Measurements from ENCODE around the gene COL1A2.

The COL1A2 gene

GRCh38 chr7:94354953-94355352, 39.7 kb upstream of the COL1A2 start:
- DNase-seq (ENCODE audit: low read depth, low spot score), result no peak
- in situ Hi-C loops (cut with HindIII; ENCODE audit: low sequenced_read_pairs), result no loop called here
- no peak overlapping the region for H3K4me3 ChIP-seq (ENCODE audit: low read depth, low read length)
- TF ChIP-seq, protein P1, sequence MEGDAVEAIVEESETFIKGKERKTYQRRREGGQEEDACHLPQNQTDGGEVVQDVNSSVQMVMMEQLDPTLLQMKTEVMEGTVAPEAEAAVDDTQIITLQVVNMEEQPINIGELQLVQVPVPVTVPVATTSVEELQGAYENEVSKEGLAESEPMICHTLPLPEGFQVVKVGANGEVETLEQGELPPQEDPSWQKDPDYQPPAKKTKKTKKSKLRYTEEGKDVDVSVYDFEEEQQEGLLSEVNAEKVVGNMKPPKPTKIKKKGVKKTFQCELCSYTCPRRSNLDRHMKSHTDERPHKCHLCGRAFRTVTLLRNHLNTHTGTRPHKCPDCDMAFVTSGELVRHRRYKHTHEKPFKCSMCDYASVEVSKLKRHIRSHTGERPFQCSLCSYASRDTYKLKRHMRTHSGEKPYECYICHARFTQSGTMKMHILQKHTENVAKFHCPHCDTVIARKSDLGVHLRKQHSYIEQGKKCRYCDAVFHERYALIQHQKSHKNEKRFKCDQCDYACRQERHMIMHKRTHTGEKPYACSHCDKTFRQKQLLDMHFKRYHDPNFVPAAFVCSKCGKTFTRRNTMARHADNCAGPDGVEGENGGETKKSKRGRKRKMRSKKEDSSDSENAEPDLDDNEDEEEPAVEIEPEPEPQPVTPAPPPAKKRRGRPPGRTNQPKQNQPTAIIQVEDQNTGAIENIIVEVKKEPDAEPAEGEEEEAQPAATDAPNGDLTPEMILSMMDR (IDR thresholded peaks at IDR 0.05; ENCODE audit: low read depth, low read length), result no peak

- in situ Hi-C loops (cut with HindIII; ENCODE audit: low sequenced_read_pairs), result no loop called here
- no peak for DNase-seq (ENCODE audit: low read depth, low spot score)
- H3K4me3 ChIP-seq (ENCODE audit: low read depth, low read length), result no peak overlapping the region
- TF ChIP-seq, protein P1 (IDR thresholded peaks at IDR 0.05; ENCODE audit: low read depth, low read length), result no peak
Measured at GRCh38 chr7:94355454-94355853, 39.2 kb upstream of the COL1A2 start.

DNA sequence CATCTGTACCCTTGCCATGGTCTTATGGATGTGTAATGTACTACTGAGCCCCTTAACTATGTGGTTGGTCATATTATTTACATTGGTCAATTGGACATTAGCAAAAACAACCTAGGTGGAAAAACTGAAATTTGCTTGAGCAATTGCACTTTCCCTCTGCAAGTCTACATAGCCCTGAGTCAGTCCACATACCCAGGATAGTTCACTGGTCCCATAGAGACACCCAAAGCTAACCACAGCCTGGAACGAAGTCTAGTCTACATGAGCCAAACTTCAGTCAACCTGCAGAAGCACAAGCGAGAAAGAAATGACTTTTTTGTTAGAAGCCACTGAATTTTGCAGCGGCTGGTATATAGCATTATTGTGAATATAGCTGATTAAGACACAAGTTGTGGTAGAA, 37.6 kb upstream of the COL1A2 start:
- no peak overlapping the region for H3K4me3 ChIP-seq (ENCODE audit: low read depth, low read length)
- no peak for DNase-seq (ENCODE audit: low read depth, low spot score)
- TF ChIP-seq, protein P1 (IDR thresholded peaks at IDR 0.05; ENCODE audit: low read depth, low read length), result no peak
- in situ Hi-C loops (cut with HindIII; ENCODE audit: low sequenced_read_pairs), result no loop called here

- no peak for DNase-seq (ENCODE audit: low read depth, low spot score)
- TF ChIP-seq, protein P1 (IDR thresholded peaks at IDR 0.05; ENCODE audit: low read depth, low read length), result no peak
- in situ Hi-C loops (cut with HindIII; ENCODE audit: low sequenced_read_pairs), result no loop called here
- H3K4me3 ChIP-seq (ENCODE audit: low read depth, low read length), result no peak overlapping the region
Measured at GRCh38 chr7:94360926-94361325, 33.8 kb upstream of the COL1A2 start.

DNA sequence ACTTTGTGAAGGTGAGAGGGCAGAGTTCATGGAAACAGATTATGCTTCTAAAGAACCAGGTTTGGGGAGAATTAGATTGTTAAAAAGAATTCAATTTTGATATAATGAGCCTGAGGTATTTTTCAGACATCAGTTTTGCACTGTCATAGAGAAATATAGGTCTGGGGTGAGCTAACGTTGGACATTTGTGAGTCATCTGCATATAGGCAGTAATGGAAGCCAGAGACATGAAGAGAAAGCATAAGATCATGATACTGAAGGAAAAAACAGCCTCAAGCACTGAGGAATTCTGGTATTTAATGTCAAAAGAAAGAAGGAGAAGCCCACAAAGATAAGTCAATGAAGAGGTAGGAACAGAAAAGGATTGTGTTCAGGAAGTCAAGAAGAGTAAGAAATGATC, 32.4 kb upstream of the COL1A2 start:
- H3K4me3 ChIP-seq (ENCODE audit: low read depth, low read length), result no peak overlapping the region
- TF ChIP-seq, protein P1 (IDR thresholded peaks at IDR 0.05; ENCODE audit: low read depth, low read length), result no peak
- DNase-seq (ENCODE audit: low read depth, low spot score), result no peak
- in situ Hi-C loops (cut with HindIII; ENCODE audit: low sequenced_read_pairs), result no loop called here

DNA sequence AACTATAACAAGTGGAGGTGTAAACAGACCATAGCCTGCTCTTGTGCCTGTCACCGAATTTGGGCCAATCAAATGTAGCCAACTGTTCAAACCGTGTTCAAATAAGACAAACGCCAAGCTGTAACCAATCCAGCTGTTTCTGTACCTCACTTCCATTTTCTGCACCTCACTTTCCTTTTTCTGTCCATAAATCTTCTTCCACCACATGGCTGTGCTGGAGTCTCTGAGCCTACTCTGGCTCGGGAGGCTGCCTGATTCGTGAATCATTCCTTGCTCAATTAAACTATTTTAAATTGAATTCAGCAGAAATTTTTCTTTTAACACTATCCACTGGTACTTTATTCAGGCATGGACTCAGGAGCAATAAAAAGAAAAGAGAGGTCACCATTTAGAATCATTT, 29.9 kb upstream of the COL1A2 start:
- in situ Hi-C loops (cut with HindIII; ENCODE audit: low sequenced_read_pairs), result no loop called here
- no peak overlapping the region for H3K4me3 ChIP-seq (ENCODE audit: low read depth, low read length)
- TF ChIP-seq, protein P1 (IDR thresholded peaks at IDR 0.05; ENCODE audit: low read depth, low read length), result no peak
- no peak for DNase-seq (ENCODE audit: low read depth, low spot score)

DNA sequence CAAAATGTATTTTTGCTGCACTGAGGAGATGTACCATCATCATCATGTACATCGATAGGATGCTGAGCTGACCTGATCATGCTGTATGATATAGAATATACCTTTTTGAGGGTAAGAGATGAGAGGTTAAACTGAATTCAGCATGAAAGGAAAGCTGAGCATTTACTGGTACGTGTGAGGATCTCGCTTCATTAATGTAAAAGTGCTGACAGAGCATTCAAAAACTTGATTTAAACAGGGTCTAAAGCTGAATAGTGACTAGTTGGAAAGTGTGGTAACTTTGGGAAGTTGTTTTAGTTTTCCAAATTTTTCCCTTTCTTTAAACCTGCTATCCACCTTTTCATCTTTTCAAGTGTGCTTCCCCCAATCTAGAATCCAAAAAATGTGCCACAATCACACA, 28.5 kb upstream of the COL1A2 start:
- TF ChIP-seq, protein P1 (IDR thresholded peaks at IDR 0.05; ENCODE audit: low read depth, low read length), result no peak
- DNase-seq (ENCODE audit: low read depth, low spot score), result no peak
- no peak overlapping the region for H3K4me3 ChIP-seq (ENCODE audit: low read depth, low read length)
- in situ Hi-C loops (cut with HindIII; ENCODE audit: low sequenced_read_pairs), result no loop called here

All from astrocyte of the spinal cord (primary cell).